K562 (cell line): ENCODE data around the gene HOXB8. TPM values are rescaled to one million over a fixed set of nuclear protein-coding genes. Genes with fewer than 3 reads are reported as not detected.

Experiments used
- ARHGAP35 ChIP-seq: fragments of 450-650 bp; IDR thresholded peaks from 2 replicates; pipeline ENCODE4 v1.6.1; 2018; ENCODE audit not compliant: partially characterized antibody
- BCL6 ChIP-seq: fragments of 250-450 bp; sonication (Bioruptor Pico); IDR thresholded peaks from 2 replicates; pipeline ENCODE4 v1.4.0; 2020
- CEBPG ChIP-seq, 3 experiments: fragments of 200-800 bp in 1 of 3; sonication (Bioruptor generic) in 1 of 3; sonication (generic) in 1 of 3; formaldehyde crosslinking in 1 of 3; IDR thresholded peaks in 2 of 3; conservative IDR thresholded peaks in 1 of 3; 2 replicates each; pipeline versions ENCODE4 v1.6.1 to v1.8.0; 2016 to 2022; ENCODE audit warnings: missing compliant biosample characterization in 2 of 3, missing genetic modification characterization in 2 of 3, mild to moderate bottlenecking in 1 of 3, missing genetic modification reagents in 1 of 3
- CREB5 ChIP-seq: fragments of 250-450 bp; sonication (Bioruptor Pico); IDR thresholded peaks from 2 replicates; pipeline ENCODE4 v1.5.0; 2020; ENCODE audit warnings: mild to moderate bottlenecking
- CXXC5 ChIP-seq: fragments of 250-450 bp; sonication (Bioruptor Pico); IDR thresholded peaks from 2 replicates; pipeline ENCODE4 v1.8.0; 2022; ENCODE audit warnings: inconsistent platforms, mild to moderate bottlenecking, moderate library complexity
- E2F3 ChIP-seq: fragments of 250-450 bp; sonication (Bioruptor Pico); IDR thresholded peaks from 2 replicates; pipeline ENCODE4 v1.4.0; 2020; ENCODE audit warnings: mild to moderate bottlenecking
- HEY1 ChIP-seq: fragments of 250-450 bp; sonication (Bioruptor Pico); IDR thresholded peaks from 2 replicates; pipeline ENCODE4 v1.5.0; 2020; ENCODE audit warnings: mild to moderate bottlenecking, moderate library complexity, borderline replicate concordance
- HOMEZ ChIP-seq: fragments of 250-450 bp; sonication (Bioruptor Pico); IDR thresholded peaks from 2 replicates; pipeline ENCODE4 v1.4.0; 2020; ENCODE audit warnings: mild to moderate bottlenecking, moderate library complexity
- ID3 ChIP-seq, 2 experiments: fragments of 250-450 bp in 1 of 2; fragments of 450-650 bp in 1 of 2; sonication (Bioruptor Pico) in 1 of 2; IDR thresholded peaks; 2 replicates each; pipeline versions ENCODE4 v1.6.1 to v1.8.0; 2016 to 2021; ENCODE audit warnings: mild to moderate bottlenecking in 2 of 2, moderate library complexity in 2 of 2, missing compliant biosample characterization in 1 of 2, missing genetic modification characterization in 1 of 2
- ILF3 ChIP-seq: fragments of 450-650 bp; IDR thresholded peaks from 2 replicates; pipeline ENCODE4 v1.6.1; 2018; ENCODE audit warnings: antibody characterized with exemption, mild to moderate bottlenecking, moderate library complexity, borderline replicate concordance
- ILK ChIP-seq: fragments of 450-650 bp; IDR thresholded peaks from 2 replicates; pipeline ENCODE4 v1.6.1; 2016; ENCODE audit warnings: missing genetic modification characterization, low read depth, mild to moderate bottlenecking, missing compliant biosample characterization, moderate library complexity, borderline replicate concordance
- MYC ChIP-seq, 2 experiments: fragments of 250-450 bp in 1 of 2; sonication (Bioruptor Pico) in 1 of 2; IDR thresholded peaks; 2 replicates each; pipeline versions ENCODE4 v1.5.1 to v1.6.1; 2012 to 2021; ENCODE audit warnings: low read depth in 2 of 2, borderline replicate concordance in 1 of 2, improper control_type of control experiment in 1 of 2, low read length in 1 of 2, mild to moderate bottlenecking in 1 of 2, moderate library complexity in 1 of 2
- POLR3G ChIP-seq: IDR thresholded peaks from 2 replicates; pipeline ENCODE4 v1.6.1; 2011; ENCODE audit not compliant: insufficient read length, insufficient replicate concordance; ENCODE audit errors: extremely low read depth
- PPARD ChIP-seq: fragments of 250-450 bp; sonication (Bioruptor Pico); IDR thresholded peaks from 2 replicates; pipeline ENCODE4 v1.8.0; 2022; ENCODE audit warnings: inconsistent platforms, mild to moderate bottlenecking, moderate library complexity
- SP1 ChIP-seq: sonication (generic); formaldehyde crosslinking; IDR thresholded peaks from 2 replicates; pipeline ENCODE4 v1.8.1; 2022; ENCODE audit warnings: mild to moderate bottlenecking, missing genetic modification reagents
- ZFX ChIP-seq: sonication (generic); formaldehyde crosslinking; IDR thresholded peaks from 2 replicates; pipeline ENCODE4 v1.8.0; 2022; ENCODE audit warnings: mild to moderate bottlenecking, missing genetic modification reagents, moderate library complexity
- ZNF217 ChIP-seq: sonication (generic); formaldehyde crosslinking; IDR thresholded peaks from 2 replicates; pipeline ENCODE4 v1.8.0; 2022; ENCODE audit warnings: mild to moderate bottlenecking, missing genetic modification reagents
- ZNF436 ChIP-seq: fragments of 250-450, 450-650 bp; sonication (Bioruptor Pico); formaldehyde crosslinking; IDR thresholded peaks from 2 replicates; pipeline ENCODE4 v1.7.0; 2020; ENCODE audit warnings: mild to moderate bottlenecking
- ZNF511 ChIP-seq: sonication (generic); formaldehyde crosslinking; IDR thresholded peaks from 2 replicates; pipeline ENCODE4 v1.8.0; 2022; ENCODE audit warnings: mild to moderate bottlenecking, missing genetic modification reagents
- ZNF778 ChIP-seq: fragments of 450-650 bp; formaldehyde crosslinking; IDR thresholded peaks from 2 replicates; pipeline ENCODE4 v1.4.0; 2020; ENCODE audit warnings: mild to moderate bottlenecking, moderate library complexity
- polyA plus RNA-seq, 8 experiments: library from polyadenylated mRNA; depleted of rRNA in 4 of 8; stranded (reverse) in 5 of 8; unstranded in 3 of 8; fragments of >200 nt; fragmentation: Nextera tagmentation in 2 of 8; fragmentation: Illumina TruSeq in 1 of 8; extraction: Ambion mirVana in 2 of 8; extraction: Trizol in 1 of 8; gene quantifications; 2 replicates each; pipeline versions ENCODE4 v1.2.1 to v1.2.3, GENCODE V29; 2011 to 2014; ENCODE audit warnings: inconsistent platforms in 1 of 8, missing spikeins in 1 of 8
- total RNA-seq, 7 experiments: library from RNA; depleted of rRNA in 6 of 7; stranded (reverse); fragments of >200 nt in 6 of 7; fragmentation: Illumina TruSeq in 2 of 7; extraction: Trizol in 2 of 7; gene quantifications; 2 replicates each; pipeline versions ENCODE4 v1.2.1 to v1.2.3, GENCODE V29; 2011 to 2021; ENCODE audit warnings: low replicate concordance in 1 of 7

HOXB8 gene
- total and polyA plus RNA-seq, 9 of the 15 experiments (the other 6 are each of a cell fraction or from before 2014, with no cell fraction given), result 0.52 to 23.8 (median 3.6) TPM

GRCh38 chr17:48626245-48627117 lies 11.4 kb upstream of the HOXB8 start, which contains the start of gene HOXB9 (continued):
- TF ChIP-seq HOMEZ (CRISPR knock-in tag) (no peak), ZNF511 (CRISPR knock-in tag) (no peak), ILF3 (no peak), ZNF436 (CRISPR knock-in tag) (peak; percentile 30; the same call in 1 of the 2 replicates), CEBPG (CRISPR knock-in tag; IDR thresholded peaks at IDR 0.05) (peak; percentile 99), CEBPG (tag; conservative IDR thresholded peaks at IDR 0.05 in 1 of 2, IDR thresholded peaks at IDR 0.05 in 1 of 2) (peak; percentile 92 to 98), ID3 (CRISPR knock-in tag; IDR thresholded peaks at IDR 0.05) (no peak), ID3 (tag; IDR thresholded peaks at IDR 0.05) (no peak), POLR3G (no peak), ZNF217 (CRISPR knock-in tag) (no peak), ILK (tag) (no peak), CREB5 (CRISPR knock-in tag) (no peak), PPARD (no peak), ZNF778 (CRISPR knock-in tag) (no peak), SP1 (CRISPR knock-in tag) (peak; percentile 79), CXXC5 (CRISPR knock-in tag) (peak; percentile 99), E2F3 (no peak), HEY1 (CRISPR knock-in tag) (no peak), MYC (IDR thresholded peaks at IDR 0.05; ENCODE audit: low read depth, low read length) (peak; percentile 70), MYC (CRISPR knock-in tag; IDR thresholded peaks at IDR 0.05; ENCODE audit: borderline replicate concordance, low read depth) (no peak), ZFX (CRISPR knock-in tag) (peak; percentile 58), BCL6 (CRISPR knock-in tag) (no peak), ARHGAP35 (no peak)
